ENCODE measurements around the gene DNAH17. TPM values are rescaled to one million over a fixed set of nuclear protein-coding genes. Genes with fewer than 3 reads are reported as not detected.

Gene DNAH17
- total and polyA plus RNA-seq, 2 of the 13 experiments (the other 11 are each of a cell fraction or from before 2014, with no cell fraction given), result 0.86 to 1.6 TPM

DNA sequence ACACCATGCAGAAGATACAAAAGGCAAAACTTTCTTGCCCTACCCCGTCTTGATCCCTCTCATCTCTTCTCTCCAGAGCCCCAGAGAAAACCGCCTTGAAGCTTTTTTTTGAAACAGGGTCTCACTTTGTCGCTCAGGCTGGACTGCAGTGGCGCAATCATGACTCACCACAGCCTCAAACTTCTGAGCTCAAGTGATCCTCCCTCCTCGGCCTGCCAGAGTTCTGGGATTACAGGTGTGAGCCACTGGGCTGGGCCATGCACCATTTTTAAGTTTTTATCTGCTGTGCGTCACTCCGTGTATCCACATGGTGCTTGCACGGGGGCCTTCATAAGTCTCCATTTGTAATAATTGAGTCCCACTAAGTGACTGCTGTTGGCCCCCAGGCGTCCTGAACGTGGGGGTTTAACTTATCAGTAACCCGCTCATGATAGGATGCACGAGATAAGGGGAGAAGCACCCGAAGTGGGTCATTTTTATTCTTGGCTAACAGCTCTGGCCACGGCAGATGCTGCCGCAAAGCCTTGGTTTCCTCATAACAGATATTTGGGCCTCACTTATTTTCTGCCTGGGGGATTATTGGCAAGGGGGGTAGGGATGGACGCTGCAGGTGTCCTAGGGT lies 8.6 kb downstream of the DNAH17 start:
- Histone ChIP-seq H3K9ac (ENCODE audit: insufficient read depth, low read depth, low read length) (no peak overlapping the region), H2AFZ (ENCODE audit: low read length) (no peak overlapping the region), H3K4me1 (ENCODE audit: insufficient read depth, low read length) (peaks cover 22% of the 10 kb centered on the region), H3K9me3 (ENCODE audit: low read length) (no peaks in the 10 kb centered on the region), H3K4me3 (replicated peaks in 1 of 3; ENCODE audit: insufficient read depth in 1 of 3, low read depth in 2 of 3, low read length in 3 of 3) (no peak overlapping the region), H3K36me3 (replicated peaks in 1 of 2; ENCODE audit: control insufficient read depth in 1 of 2, insufficient read depth in 2 of 2, low read length in 2 of 2) (no peaks in the 10 kb centered on the region), H3K27ac (ENCODE audit: extremely low read length, insufficient read depth, low read length) (no peak overlapping the region), H3K79me2 (ENCODE audit: insufficient read depth, low read length) (no peaks in the 10 kb centered on the region), H3K27me3 (ENCODE audit: control insufficient read depth in 1 of 2, insufficient read depth in 2 of 2, low read length in 2 of 2) (peaks cover 0 to 12% of the 10 kb centered on the region in 2 experiments; a peak in 1 of 5 replicates), H3K4me2 (ENCODE audit: low read depth, low read length) (no peak overlapping the region), H4K20me1 (ENCODE audit: insufficient read depth, low read length) (no peaks in the 10 kb centered on the region)
- CTCF ChIA-PET (ENCODE audit: low intra/inter-chr PET ratio, low total read pairs), result no interaction called here
- in situ Hi-C loops (cut with HindIII; ENCODE audit: extremely low pct_ligation_motif_present, low pct_unique_long_range_greater_than_20kb), result no loop called here
- TF ChIP-seq CEBPG (CRISPR knock-in tag; IDR thresholded peaks at IDR 0.05) (peak; percentile 87), SRSF9 (IDR thresholded peaks at IDR 0.05; ENCODE audit: borderline replicate concordance, insufficient read depth, low read depth, low read length, poor library complexity, severe bottlenecking) (no peak), FOSL2 (CRISPR knock-in tag; IDR thresholded peaks at IDR 0.05) (peak; percentile 96), ZNF263 (CRISPR knock-in tag; IDR thresholded peaks at IDR 0.05) (peak; percentile 56; the same call in 1 of the 2 replicates), JUND (CRISPR knock-in tag; IDR thresholded peaks at IDR 0.05) (peak; percentile 76), ZNF770 (CRISPR knock-in tag; IDR thresholded peaks at IDR 0.05) (no peak), CEBPB (IDR thresholded peaks at IDR 0.05; ENCODE audit: borderline replicate concordance, low read depth, low read length) (peak; percentile 92), FOSL1 (CRISPR knock-in tag; IDR thresholded peaks at IDR 0.05; ENCODE audit: borderline replicate concordance) (peak; percentile 62; the same call in 1 of the 2 replicates), RCOR2 (CRISPR knock-in tag; IDR thresholded peaks at IDR 0.05) (no peak)
- TF ChIP-seq, protein P1, sequence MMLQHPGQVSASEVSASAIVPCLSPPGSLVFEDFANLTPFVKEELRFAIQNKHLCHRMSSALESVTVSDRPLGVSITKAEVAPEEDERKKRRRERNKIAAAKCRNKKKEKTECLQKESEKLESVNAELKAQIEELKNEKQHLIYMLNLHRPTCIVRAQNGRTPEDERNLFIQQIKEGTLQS (CRISPR knock-in tag; IDR thresholded peaks at IDR 0.05), result peak; percentile 96
- intact Hi-C loops (cut with micrococcal nuclease; ENCODE audit: unreplicated experiment), result no loop called here
- FAIRE-seq (peak; percentile 54), DNase-seq (ENCODE audit: low spot score) (peak; percentile 54), ATAC-seq (peak; percentile 33; the same call in 1 of the 3 replicates)
- POLR2A ChIA-PET, result interaction anchor here (1.3 to 1.6 kb wide), 2 partner anchors 11 to 24 kb away, joined by 4 to 8 read pairs; no protein-coding TSS in a partner anchor
- BruUV-seq (replicated peaks), result no TSS peak
- WGBS (ENCODE audit: low lambda C conversion rate), result 49% methylated on average over 16 of the region's 16 CpGs

Measured in HepG2 (cell line).